Raji (cell line): ENCODE measurements around the gene TFEC.

Source experiments
- POLR2A ChIP-seq: IDR thresholded peaks from 2 replicates; pipeline ENCODE4 v1.6.1; 2011; ENCODE audit warnings: low read depth, low read length, control low read depth; ENCODE audit not compliant: insufficient read depth

Gene TFEC

DNA sequence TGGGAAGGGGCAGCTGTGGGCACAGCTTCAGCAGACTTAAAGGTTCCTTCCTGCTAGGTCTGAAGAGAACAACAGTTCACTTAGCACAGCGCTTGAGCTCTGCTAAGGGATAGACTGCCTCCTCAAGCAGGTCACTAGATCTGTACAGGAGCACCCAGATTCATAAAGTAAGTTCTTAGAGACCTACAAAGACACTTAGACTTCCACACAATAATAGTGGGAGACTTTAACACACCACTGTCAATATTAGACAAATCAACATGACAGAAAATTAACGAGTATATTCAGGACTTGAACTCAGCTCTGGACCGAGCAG lies 140.9 kb downstream of the TFEC start:
- TF ChIP-seq POLR2A = no peak

DNA sequence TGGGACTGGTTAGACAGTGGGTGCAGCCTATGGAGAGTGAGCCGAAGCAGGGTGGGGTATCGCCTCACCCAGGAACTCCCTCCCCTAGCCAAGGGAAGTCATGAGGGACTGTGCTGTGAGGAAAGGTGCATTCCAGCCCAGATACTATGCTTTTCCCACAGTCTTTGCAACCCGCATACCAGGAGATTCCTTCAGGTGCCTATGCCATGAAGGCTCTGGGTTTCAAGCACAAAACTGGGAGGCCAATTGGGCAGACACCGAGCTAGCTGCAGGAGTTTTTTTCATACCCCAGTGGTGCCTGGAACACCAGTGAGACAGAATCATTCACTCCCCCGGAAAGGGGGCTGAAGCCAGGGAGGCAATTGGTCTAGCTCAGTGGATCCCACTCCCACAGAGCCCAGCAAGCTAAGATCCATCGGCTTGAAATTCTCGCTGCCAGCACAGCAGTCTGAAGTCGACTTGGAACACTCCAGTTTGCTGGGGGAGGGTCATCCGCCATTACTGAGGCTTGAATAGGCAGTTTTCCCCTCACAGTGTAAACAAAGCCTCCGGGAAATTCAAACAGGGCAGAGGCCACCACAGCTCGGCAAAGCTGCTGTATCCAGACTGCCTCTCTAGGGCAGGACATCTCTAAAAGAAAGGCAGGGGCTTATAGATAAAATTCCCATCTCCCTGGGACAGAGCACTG lies 141.4 kb downstream of the TFEC start:
- TF ChIP-seq POLR2A = no peak

DNA sequence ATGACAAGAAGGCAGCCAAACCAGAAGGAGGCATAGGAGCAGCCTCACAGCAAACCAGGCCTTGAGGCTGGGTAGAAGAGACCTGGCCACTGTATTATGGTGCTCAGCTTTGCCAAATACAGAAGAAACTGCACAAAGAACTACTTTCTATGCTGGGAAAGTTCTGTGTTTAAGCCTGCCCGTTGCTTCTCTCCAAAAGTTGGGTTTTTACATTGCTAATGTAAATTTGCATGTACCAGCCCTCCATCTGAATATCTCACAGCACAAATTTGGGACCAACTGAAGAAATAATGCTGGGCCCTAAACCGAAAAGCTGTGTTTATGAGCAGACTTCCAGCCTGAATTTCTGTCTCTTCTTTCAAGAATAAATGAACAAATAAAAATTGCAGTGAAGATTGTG lies 145.0 kb downstream of the TFEC start:
- TF ChIP-seq POLR2A = no peak
